ENCODE measurements around the gene CORO7.

CORO7 gene

DNA sequence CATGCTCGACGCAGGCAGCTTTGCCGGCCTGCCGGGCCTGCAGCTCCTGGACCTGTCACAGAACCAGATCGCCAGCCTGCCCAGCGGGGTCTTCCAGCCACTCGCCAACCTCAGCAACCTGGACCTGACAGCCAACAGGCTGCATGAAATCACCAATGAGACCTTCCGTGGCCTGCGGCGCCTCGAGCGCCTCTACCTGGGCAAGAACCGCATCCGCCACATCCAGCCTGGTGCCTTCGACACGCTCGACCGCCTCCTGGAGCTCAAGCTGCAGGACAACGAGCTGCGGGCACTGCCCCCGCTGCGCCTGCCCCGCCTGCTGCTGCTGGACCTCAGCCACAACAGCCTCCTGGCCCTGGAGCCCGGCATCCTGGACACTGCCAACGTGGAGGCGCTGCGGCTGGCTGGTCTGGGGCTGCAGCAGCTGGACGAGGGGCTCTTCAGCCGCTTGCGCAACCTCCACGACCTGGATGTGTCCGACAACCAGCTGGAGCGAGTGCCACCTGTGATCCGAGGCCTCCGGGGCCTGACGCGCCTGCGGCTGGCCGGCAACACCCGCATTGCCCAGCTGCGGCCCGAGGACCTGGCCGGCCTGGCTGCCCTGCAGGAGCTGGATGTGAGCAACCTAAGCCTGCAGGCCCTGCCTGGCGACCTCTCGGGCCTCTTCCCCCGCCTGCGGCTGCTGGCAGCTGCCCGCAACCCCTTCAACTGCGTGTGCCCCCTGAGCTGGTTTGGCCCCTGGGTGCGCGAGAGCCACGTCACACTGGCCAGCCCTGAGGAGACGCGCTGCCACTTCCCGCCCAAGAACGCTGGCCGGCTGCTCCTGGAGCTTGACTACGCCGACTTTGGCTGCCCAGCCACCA is 35.1 kb downstream of the CORO7 start:
- DNase-seq (ENCODE audit: extremely low read depth, low read depth) = no peak
- TF ChIP-seq, protein P1, sequence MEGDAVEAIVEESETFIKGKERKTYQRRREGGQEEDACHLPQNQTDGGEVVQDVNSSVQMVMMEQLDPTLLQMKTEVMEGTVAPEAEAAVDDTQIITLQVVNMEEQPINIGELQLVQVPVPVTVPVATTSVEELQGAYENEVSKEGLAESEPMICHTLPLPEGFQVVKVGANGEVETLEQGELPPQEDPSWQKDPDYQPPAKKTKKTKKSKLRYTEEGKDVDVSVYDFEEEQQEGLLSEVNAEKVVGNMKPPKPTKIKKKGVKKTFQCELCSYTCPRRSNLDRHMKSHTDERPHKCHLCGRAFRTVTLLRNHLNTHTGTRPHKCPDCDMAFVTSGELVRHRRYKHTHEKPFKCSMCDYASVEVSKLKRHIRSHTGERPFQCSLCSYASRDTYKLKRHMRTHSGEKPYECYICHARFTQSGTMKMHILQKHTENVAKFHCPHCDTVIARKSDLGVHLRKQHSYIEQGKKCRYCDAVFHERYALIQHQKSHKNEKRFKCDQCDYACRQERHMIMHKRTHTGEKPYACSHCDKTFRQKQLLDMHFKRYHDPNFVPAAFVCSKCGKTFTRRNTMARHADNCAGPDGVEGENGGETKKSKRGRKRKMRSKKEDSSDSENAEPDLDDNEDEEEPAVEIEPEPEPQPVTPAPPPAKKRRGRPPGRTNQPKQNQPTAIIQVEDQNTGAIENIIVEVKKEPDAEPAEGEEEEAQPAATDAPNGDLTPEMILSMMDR (IDR thresholded peaks at IDR 0.05; ENCODE audit: low read depth, low read length) = no peak

DNA sequence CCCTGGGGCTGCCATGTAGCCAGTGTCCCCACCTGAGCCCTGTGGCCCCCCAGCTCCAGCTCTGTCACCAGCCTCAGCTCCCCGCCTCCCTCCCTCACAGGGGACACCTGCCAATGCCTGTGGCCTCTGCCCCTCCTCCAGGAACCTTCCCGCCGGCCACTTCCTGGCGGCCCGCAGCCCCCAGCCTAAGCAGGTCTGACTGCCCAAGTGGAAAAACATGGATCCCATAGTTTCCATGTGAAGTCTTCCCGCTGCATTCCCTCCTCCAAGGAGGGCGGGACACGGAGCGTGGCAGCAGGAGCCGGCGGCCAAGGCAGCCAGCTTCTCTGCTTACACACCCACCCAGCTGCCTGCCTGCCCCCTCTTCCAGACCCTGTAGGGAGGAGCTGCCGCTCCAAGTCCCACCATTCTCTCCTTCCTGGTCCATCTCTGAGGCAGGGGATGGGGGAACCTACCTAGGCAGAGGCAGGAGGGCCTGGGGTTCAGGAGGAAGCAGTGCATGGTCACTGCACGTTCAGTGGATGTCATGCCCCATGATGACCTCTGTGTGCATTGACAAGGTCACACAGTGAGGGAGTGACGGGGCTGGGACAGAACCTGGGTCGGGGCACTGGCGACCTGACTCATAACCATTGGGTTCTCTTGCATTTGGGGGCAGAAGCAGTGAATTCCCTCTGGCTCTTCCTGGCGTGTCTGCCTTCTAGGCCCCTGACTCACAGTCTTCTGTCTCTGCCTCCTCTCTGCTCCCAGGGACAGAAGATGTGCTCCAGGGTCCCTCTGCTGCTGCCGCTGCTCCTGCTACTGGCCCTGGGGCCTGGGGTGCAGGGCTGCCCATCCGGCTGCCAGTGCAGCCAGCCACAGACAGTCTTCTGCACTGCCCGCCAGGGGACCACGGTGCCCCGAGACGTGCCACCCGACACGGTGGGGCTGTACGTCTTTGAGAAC is 36.0 kb downstream of the CORO7 start:
- no peak for DNase-seq (ENCODE audit: extremely low read depth, low read depth)
- TF ChIP-seq, protein P1 (IDR thresholded peaks at IDR 0.05; ENCODE audit: low read depth, low read length) = no peak

DNA sequence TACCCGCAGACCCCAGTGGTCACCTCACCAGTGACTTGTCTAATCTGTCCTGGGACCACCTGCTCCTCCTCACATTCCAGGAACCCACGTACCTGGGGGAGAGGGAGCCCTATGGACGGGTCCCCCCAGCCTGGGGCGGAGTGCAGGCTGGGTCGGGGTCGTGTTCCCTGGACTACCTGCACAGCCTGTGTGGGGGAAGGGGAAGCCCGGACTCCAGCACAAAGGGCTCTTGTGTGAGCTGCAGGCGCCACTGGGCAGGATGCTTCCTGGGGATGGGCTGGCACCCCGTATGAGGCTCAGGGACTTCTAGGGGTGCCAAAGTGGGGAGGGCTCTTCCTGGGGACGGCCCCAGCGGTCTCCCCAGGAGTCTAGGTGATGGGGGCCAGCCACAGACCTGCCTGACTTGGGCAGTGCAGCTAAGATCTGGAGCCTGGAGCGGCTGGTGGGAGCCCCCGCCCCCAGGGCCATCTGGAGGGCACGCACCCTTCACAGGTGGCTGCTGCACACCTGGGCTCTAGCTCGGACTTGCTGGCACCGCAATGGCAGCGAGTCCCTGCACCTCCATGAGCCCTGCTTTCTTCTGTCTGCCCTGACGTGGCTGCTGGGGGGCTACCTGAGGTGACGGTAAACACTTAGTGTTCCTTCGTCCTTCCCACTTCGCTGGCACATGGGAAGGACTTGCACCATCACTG is 37.3 kb downstream of the CORO7 start:
- TF ChIP-seq, protein P1 (IDR thresholded peaks at IDR 0.05; ENCODE audit: low read depth, low read length) = no peak
- DNase-seq (ENCODE audit: extremely low read depth, low read depth) = no peak

DNA sequence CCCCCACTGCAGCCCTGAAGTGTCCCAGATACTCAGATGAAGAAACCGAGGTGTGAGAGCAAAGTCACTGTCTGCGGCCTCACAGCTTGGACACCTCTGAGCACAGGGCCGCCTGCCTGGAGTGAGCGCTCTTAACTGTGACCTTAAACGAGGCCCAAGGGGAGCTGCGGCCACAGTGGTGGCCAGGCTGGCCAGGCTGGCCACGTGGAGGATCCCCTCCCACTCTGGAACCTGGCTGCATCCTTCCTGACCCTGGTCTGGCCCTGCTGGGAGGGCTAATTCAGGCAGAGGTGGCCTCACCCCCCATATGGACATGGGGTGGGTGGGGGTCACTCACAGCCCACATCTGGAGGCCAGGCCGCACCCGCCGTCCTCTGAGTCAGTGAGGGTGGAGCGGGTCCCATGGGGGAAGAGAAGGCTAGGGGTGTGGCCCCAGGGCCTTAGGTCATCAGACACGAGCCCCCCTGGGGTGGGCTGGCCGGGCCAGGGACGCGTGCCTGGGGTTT is 38.2 kb downstream of the CORO7 start:
- DNase-seq (ENCODE audit: extremely low read depth, low read depth) = no peak
- TF ChIP-seq, protein P1 (IDR thresholded peaks at IDR 0.05; ENCODE audit: low read depth, low read length) = no peak

DNA sequence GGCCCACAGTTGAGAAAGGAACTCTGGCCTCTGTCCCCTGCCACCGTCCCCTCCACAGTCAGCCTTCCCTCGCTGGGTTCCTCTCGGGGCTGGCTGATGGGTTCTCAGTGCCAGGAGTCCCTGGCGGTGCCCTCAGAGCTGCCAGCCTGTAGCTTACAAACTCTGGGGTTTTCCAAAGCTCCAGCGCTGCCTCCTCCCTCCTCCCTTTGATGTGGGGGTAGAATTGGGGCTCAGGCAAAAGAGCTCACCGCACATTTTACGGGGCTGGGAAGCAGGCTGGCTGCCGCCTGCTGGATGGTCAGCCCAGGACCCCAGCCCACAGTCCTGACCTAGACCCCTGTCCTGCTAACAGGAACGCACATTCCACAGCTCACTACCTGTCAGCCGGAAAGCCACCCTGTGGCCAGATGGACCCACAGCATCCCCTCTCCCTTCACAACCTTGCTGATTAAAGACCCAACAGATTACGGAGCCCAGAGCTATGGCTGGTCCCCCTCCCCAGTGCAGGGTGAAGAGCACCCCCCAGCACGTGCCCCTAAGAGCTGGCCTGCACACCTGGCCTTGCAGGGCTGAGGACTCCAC is 38.7 kb downstream of the CORO7 start:
- TF ChIP-seq, protein P1 (IDR thresholded peaks at IDR 0.05; ENCODE audit: low read depth, low read length) = no peak
- DNase-seq (ENCODE audit: extremely low read depth, low read depth) = no peak

DNA sequence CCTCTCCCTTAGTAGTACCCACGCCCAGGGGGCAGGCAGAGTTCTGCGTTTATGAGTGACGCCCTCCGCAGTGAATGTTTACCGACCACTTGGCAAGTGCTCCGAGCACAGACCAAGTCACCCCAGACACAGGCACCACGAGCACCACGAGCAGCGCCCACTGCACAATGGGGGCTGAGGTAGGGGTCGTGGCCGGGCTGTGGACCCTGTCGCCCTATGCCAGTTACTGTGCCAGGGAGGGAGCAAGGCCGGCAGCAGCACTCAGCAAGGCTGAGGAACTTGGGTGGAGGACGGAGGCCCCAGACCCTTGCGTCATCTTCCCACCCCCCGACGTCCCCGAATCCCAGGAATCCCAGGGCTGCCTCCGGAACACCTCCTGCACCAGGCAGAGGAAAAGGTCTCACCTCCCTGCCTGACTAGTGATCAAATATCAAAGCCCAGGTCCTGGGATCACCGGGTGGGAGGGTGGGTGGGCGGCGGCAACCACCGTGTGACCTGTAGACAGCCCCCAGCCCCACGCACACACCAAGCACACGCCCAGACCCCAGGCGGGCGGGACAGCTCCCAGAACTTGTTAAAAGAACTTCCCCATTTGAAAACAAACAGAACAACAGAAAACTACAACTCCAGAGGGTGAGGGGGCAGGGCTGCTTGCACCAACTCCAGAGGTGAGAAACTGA is 39.4 kb downstream of the CORO7 start:
- no peak for DNase-seq (ENCODE audit: extremely low read depth, low read depth)
- TF ChIP-seq, protein P1 (IDR thresholded peaks at IDR 0.05; ENCODE audit: low read depth, low read length) = no peak
